Measurements from ENCODE around the gene MLC1. TPM values are rescaled to one million over a fixed set of nuclear protein-coding genes. Genes with fewer than 3 reads are reported as not detected.

MLC1 gene
- total and polyA plus RNA-seq, 2 donors (not counting 1 experiment from before 2014, with no cell fraction given): 0.34 TPM; not detected in 1

DNA sequence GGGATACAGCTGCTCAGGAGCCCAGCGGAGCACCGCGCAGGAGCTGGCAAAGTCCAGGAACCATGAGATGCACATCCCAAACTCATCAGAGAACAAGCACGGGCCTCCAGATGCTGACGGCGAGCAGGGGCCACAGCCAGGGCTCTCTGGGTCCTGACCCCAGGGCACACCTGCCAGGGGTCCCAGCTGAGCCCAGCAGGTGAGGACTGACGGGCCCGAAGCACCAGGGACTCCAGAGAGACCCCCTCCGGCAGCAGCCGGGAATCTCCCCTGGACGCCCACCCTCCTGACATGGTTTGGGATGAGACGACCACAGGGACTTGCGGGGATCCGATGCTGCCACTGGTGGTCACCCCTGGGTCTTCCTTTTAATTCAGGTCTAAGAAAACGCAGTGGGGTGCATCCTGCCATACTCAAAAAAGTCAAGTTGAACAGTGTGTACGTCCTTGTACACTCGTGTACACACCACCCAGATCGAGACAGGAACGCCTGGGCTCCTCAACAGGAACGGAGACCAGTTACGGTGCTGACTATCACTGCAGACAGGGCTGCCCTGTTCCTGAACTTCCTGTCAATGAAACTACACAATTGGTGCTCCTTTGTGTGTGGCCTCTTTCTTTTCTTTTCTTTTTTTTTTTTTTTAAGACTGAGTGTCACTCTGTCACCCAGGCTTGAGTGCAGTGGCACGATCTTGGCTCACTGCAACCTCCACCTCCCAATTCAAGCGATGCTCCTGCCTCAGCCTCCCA lies 49.1 kb downstream of the MLC1 start:
- Mint-ChIP-seq H3K4me3 (no peak overlapping the region), H3K9me3 (ENCODE audit: insufficient read depth) (peaks cover 5% of the 10 kb centered on the region), H3K27ac (no peak overlapping the region), H3K27me3 (peaks cover 13% of the 10 kb centered on the region), H3K4me1 (peaks cover 7% of the 10 kb centered on the region)
- DNase-seq (no peak), ATAC-seq (ENCODE audit: low read depth) (no peak)
- Histone ChIP-seq H3K27me3 (replicated peaks in 1 of 4; ENCODE audit: control extremely low read depth in 1 of 4, control insufficient read depth in 3 of 4, insufficient read depth in 4 of 4, low read length in 3 of 4) (peaks cover 0 to 9% (median 3%) of the 10 kb centered on the region in 4 experiments), H2AFZ (ENCODE audit: insufficient read depth, low read depth, low read length, poor library complexity, severe bottlenecking) (no peak overlapping the region), H3K9me3 (ENCODE audit: control extremely low read depth in 1 of 3, control insufficient read depth in 2 of 3, insufficient read depth in 1 of 3, low read length in 2 of 3) (peaks cover 0 to 13% (median 5%) of the 10 kb centered on the region in 3 donors), H3K4me2 (replicated peaks; ENCODE audit: low read depth, low read length, poor library complexity, severe bottlenecking) (no peak overlapping the region), H3K4me3 (ENCODE audit: control extremely low read depth in 1 of 5, extremely low read depth in 1 of 5, insufficient read depth in 1 of 5, low read depth in 2 of 5, low read length in 4 of 5) (no peak overlapping the region), H3K79me2 (ENCODE audit: control insufficient read depth, insufficient read depth, low read length) (no peaks in the 10 kb centered on the region), H3K36me3 (replicated peaks in 1 of 2; ENCODE audit: control extremely low read depth in 1 of 2, control insufficient read depth in 1 of 2, extremely low read depth in 1 of 2, insufficient read depth in 2 of 2, low read length in 1 of 2) (no peaks in the 10 kb centered on the region), H3K4me1 (ENCODE audit: control insufficient read depth in 2 of 2, insufficient read depth in 2 of 2, low read length in 2 of 2) (peaks cover 7 to 12% of the 10 kb centered on the region in 2 donors), H3K27ac (ENCODE audit: low read length in 2 of 2) (no peak overlapping the region), H4K20me1 (ENCODE audit: control insufficient read depth, insufficient read depth, low read length, poor library complexity, severe bottlenecking) (no peaks in the 10 kb centered on the region), H3K9ac (ENCODE audit: low read length) (no peak overlapping the region)
- ChIA-PET CTCF (interaction anchor here (0.7 kb wide), 1 partner anchor 103 kb away, joined by 5 read pairs; no protein-coding TSS in a partner anchor), POLR2A (no interaction called here)
- intact Hi-C loops (cut with micrococcal nuclease): no loop called here
- TF ChIP-seq EZH2 (IDR thresholded peaks at IDR 0.05; ENCODE audit: borderline replicate concordance, insufficient read depth, low read depth, low read length, poor library complexity, severe bottlenecking): no peak
- TF ChIP-seq CTCF (IDR thresholded peaks at IDR 0.05): no peak
- WGBS (ENCODE audit: insufficient coverage): 84% methylated on average over 20 of the region's 23 CpGs
